Measurements from ENCODE around the gene SLC15A1. TPM values are rescaled to one million over a fixed set of nuclear protein-coding genes. Genes with fewer than 3 reads are reported as not detected.

The SLC15A1 gene
- total RNA-seq, 2 experiments from 2014 or later = not detected

DNA sequence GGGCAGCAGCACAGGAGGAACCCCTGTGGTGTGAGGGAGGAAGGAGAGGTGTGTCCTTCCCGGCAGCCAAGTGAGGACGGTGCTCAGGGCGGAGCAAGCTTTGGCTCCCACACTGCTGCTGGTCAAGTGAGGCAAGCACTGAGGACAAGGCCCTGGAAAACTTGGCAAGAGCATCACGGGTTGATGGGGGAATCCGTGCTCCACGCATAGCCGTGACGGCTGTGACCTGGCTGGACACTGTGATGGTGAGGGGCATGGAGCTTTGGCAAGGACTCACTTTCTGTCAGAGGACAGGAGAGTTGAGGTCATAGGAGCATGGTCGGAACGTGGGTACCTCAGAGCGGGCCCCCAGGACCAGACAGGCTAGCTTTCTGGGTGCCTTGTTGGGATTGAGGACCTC lies 29.0 kb upstream of the SLC15A1 start:
- no peaks in the 10 kb centered on the region for H4K20me1 ChIP-seq (ENCODE audit: insufficient read depth, low read length)
- no peak for DNase-seq (ENCODE audit: low spot score)
- intact Hi-C loops (cut with micrococcal nuclease; ENCODE audit: unreplicated experiment) = no loop called here
- H3K79me2 ChIP-seq (ENCODE audit: insufficient read depth, low read depth, low read length) = no peaks in the 10 kb centered on the region
- no peaks in the 10 kb centered on the region for H3K36me3 ChIP-seq (ENCODE audit: insufficient read depth, low read length)
- TF ChIP-seq, protein P1, sequence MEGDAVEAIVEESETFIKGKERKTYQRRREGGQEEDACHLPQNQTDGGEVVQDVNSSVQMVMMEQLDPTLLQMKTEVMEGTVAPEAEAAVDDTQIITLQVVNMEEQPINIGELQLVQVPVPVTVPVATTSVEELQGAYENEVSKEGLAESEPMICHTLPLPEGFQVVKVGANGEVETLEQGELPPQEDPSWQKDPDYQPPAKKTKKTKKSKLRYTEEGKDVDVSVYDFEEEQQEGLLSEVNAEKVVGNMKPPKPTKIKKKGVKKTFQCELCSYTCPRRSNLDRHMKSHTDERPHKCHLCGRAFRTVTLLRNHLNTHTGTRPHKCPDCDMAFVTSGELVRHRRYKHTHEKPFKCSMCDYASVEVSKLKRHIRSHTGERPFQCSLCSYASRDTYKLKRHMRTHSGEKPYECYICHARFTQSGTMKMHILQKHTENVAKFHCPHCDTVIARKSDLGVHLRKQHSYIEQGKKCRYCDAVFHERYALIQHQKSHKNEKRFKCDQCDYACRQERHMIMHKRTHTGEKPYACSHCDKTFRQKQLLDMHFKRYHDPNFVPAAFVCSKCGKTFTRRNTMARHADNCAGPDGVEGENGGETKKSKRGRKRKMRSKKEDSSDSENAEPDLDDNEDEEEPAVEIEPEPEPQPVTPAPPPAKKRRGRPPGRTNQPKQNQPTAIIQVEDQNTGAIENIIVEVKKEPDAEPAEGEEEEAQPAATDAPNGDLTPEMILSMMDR (conservative IDR thresholded peaks at IDR 0.05; ENCODE audit: low read length) = no peak
- no peak for TF ChIP-seq EZH2phosphoT487 (IDR thresholded peaks at IDR 0.05; ENCODE audit: borderline replicate concordance, low read depth, low read length)
- CTCF ChIA-PET (ENCODE audit: unreplicated experiment) = no interaction called here
- H3K4me2 ChIP-seq (ENCODE audit: low read length) = no peak overlapping the region
- POLR2A ChIA-PET = no interaction called here
- no peaks in the 10 kb centered on the region for H3K9me2 ChIP-seq (ENCODE audit: insufficient read depth, low read length)
- BruUV-seq (replicated peaks) = no TSS peak
- no peak overlapping the region for H3K27ac ChIP-seq (ENCODE audit: low read depth, low read length, poor library complexity, severe bottlenecking)
- no peak overlapping the region for H2AFZ ChIP-seq (ENCODE audit: low read length)
- no peak overlapping the region for H3K4me3 ChIP-seq (ENCODE audit: low read depth, low read length, poor library complexity, severe bottlenecking)
- no peaks in the 10 kb centered on the region for H3K4me1 ChIP-seq (ENCODE audit: insufficient read depth, low read length, poor library complexity, severe bottlenecking)
- H3K9me3 ChIP-seq (ENCODE audit: low read length) = no peaks in the 10 kb centered on the region

GRCh38 chr13:98781045-98781444 lies 28.6 kb upstream of the SLC15A1 start:
- ChIA-PET CTCF (ENCODE audit: unreplicated experiment) (no interaction called here), POLR2A (no interaction called here)
- no peak overlapping the region for H3K27ac ChIP-seq (ENCODE audit: low read depth, low read length, poor library complexity, severe bottlenecking)
- H2AFZ ChIP-seq (ENCODE audit: low read length) = no peak overlapping the region
- no peaks in the 10 kb centered on the region for H3K9me3 ChIP-seq (ENCODE audit: low read length)
- H3K36me3 ChIP-seq (ENCODE audit: insufficient read depth, low read length) = no peaks in the 10 kb centered on the region
- H3K9me2 ChIP-seq (ENCODE audit: insufficient read depth, low read length) = no peaks in the 10 kb centered on the region
- no peak overlapping the region for H3K4me3 ChIP-seq (ENCODE audit: low read depth, low read length, poor library complexity, severe bottlenecking)
- intact Hi-C loops (cut with micrococcal nuclease; ENCODE audit: unreplicated experiment) = no loop called here
- TF ChIP-seq, protein P1 (conservative IDR thresholded peaks at IDR 0.05; ENCODE audit: low read length) = no peak
- TF ChIP-seq EZH2phosphoT487 (IDR thresholded peaks at IDR 0.05; ENCODE audit: borderline replicate concordance, low read depth, low read length) = no peak
- DNase-seq (ENCODE audit: low spot score) = no peak
- BruUV-seq (replicated peaks) = no TSS peak
- H4K20me1 ChIP-seq (ENCODE audit: insufficient read depth, low read length) = no peaks in the 10 kb centered on the region
- no peaks in the 10 kb centered on the region for H3K4me1 ChIP-seq (ENCODE audit: insufficient read depth, low read length, poor library complexity, severe bottlenecking)
- H3K79me2 ChIP-seq (ENCODE audit: insufficient read depth, low read depth, low read length) = no peaks in the 10 kb centered on the region
- H3K4me2 ChIP-seq (ENCODE audit: low read length) = no peak overlapping the region

- no peaks in the 10 kb centered on the region for H3K4me1 ChIP-seq (ENCODE audit: insufficient read depth, low read length, poor library complexity, severe bottlenecking)
- no peaks in the 10 kb centered on the region for H3K79me2 ChIP-seq (ENCODE audit: insufficient read depth, low read depth, low read length)
- no peaks in the 10 kb centered on the region for H4K20me1 ChIP-seq (ENCODE audit: insufficient read depth, low read length)
- no peak overlapping the region for H2AFZ ChIP-seq (ENCODE audit: low read length)
- CTCF ChIA-PET (ENCODE audit: unreplicated experiment) = no interaction called here
- intact Hi-C loops (cut with micrococcal nuclease; ENCODE audit: unreplicated experiment) = no loop called here
- no TSS peak for BruUV-seq (replicated peaks)
- no peak for DNase-seq (ENCODE audit: low spot score)
- no peaks in the 10 kb centered on the region for H3K9me3 ChIP-seq (ENCODE audit: low read length)
- no peaks in the 10 kb centered on the region for H3K36me3 ChIP-seq (ENCODE audit: insufficient read depth, low read length)
- no peak overlapping the region for H3K4me3 ChIP-seq (ENCODE audit: low read depth, low read length, poor library complexity, severe bottlenecking)
- H3K27ac ChIP-seq (ENCODE audit: low read depth, low read length, poor library complexity, severe bottlenecking) = no peak overlapping the region
- no peaks in the 10 kb centered on the region for H3K9me2 ChIP-seq (ENCODE audit: insufficient read depth, low read length)
- TF ChIP-seq, protein P1 (conservative IDR thresholded peaks at IDR 0.05; ENCODE audit: low read length) = no peak
- TF ChIP-seq EZH2phosphoT487 (IDR thresholded peaks at IDR 0.05; ENCODE audit: borderline replicate concordance, low read depth, low read length) = no peak
- POLR2A ChIA-PET = no interaction called here
- no peak overlapping the region for H3K4me2 ChIP-seq (ENCODE audit: low read length)
Observed at GRCh38 chr13:98780451-98780850, 28.0 kb upstream of the SLC15A1 start.

Measured in OCI-LY7 (cell line).